ENCODE data around the gene FOXD2.
"Not testable (repeated sequence)": the region's sequence is repeated elsewhere in the genome, so short reads cannot be mapped to it uniquely, and the experiment has no call there.

Gene FOXD2

GRCh38 chr1:47440599-47441081 is 2.8 kb downstream of the FOXD2 start:
- no peak for DNase-seq

- no peak for DNase-seq
Measured at GRCh38 chr1:47441450-47442106, 3.7 kb downstream of the FOXD2 start.

GRCh38 chr1:47442202-47442601 is 4.4 kb downstream of the FOXD2 start:
- DNase-seq = no peak

GRCh38 chr1:47442842-47443529 is 5.1 kb downstream of the FOXD2 start:
- no peak for DNase-seq

- no peak for DNase-seq
Measured at GRCh38 chr1:47443530-47444296, 5.9 kb downstream of the FOXD2 start.

GRCh38 chr1:47444297-47444561 is 6.4 kb downstream of the FOXD2 start:
- DNase-seq = no peak

- no peak for DNase-seq
Measured at GRCh38 chr1:47444562-47445465, 7.0 kb downstream of the FOXD2 start.

GRCh38 chr1:47445823-47446550 is 8.1 kb downstream of the FOXD2 start:
- no peak for DNase-seq

GRCh38 chr1:47448462-47449222 is 10.8 kb downstream of the FOXD2 start:
- no peak for DNase-seq

- DNase-seq = no peak
Measured at GRCh38 chr1:47449822-47450552, 12.1 kb downstream of the FOXD2 start.

- no peak for DNase-seq
Measured at GRCh38 chr1:47450606-47451005, 12.8 kb downstream of the FOXD2 start.

- no peak for DNase-seq
Measured at GRCh38 chr1:47452426-47452825, 14.6 kb downstream of the FOXD2 start.

- DNase-seq = not testable (repeated sequence)
Measured at GRCh38 chr1:47453910-47454309, 16.1 kb downstream of the FOXD2 start.

GRCh38 chr1:47456250-47456649 is 18.4 kb downstream of the FOXD2 start:
- no peak for DNase-seq

- not testable (repeated sequence) for DNase-seq
Measured at GRCh38 chr1:47457547-47457946, 19.7 kb downstream of the FOXD2 start.

GRCh38 chr1:47459253-47459788 is 21.5 kb downstream of the FOXD2 start:
- no peak for DNase-seq

GRCh38 chr1:47460040-47460439 is 22.2 kb downstream of the FOXD2 start:
- DNase-seq = no peak

GRCh38 chr1:47460456-47460855 is 22.6 kb downstream of the FOXD2 start:
- DNase-seq = no peak

- DNase-seq = no peak
Measured at GRCh38 chr1:47465605-47466004, 27.8 kb downstream of the FOXD2 start.

- DNase-seq = no peak
Measured at GRCh38 chr1:47468709-47469389, 31.0 kb downstream of the FOXD2 start.
